ENCODE data around the gene SAMD5.
A peak's percentile ranks its signal among the peaks of the same experiment; 100 is the strongest.

The SAMD5 gene

GRCh38 chr6:147508042-147508865, at the start of gene SAMD5:
SAMD5 (plus strand) TSS chr6:147508690; CDS start chr6:147508929, 239 bp downstream.
- peak; percentile 36 for DNase-seq (ENCODE audit: low read depth)
- TF ChIP-seq, protein P1, sequence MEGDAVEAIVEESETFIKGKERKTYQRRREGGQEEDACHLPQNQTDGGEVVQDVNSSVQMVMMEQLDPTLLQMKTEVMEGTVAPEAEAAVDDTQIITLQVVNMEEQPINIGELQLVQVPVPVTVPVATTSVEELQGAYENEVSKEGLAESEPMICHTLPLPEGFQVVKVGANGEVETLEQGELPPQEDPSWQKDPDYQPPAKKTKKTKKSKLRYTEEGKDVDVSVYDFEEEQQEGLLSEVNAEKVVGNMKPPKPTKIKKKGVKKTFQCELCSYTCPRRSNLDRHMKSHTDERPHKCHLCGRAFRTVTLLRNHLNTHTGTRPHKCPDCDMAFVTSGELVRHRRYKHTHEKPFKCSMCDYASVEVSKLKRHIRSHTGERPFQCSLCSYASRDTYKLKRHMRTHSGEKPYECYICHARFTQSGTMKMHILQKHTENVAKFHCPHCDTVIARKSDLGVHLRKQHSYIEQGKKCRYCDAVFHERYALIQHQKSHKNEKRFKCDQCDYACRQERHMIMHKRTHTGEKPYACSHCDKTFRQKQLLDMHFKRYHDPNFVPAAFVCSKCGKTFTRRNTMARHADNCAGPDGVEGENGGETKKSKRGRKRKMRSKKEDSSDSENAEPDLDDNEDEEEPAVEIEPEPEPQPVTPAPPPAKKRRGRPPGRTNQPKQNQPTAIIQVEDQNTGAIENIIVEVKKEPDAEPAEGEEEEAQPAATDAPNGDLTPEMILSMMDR (conservative IDR thresholded peaks at IDR 0.05; ENCODE audit: low read length) = no peak
- peak within 1 kb of the TSS; percentile 60 for H3K4me3 ChIP-seq (ENCODE audit: low read length)

DNA sequence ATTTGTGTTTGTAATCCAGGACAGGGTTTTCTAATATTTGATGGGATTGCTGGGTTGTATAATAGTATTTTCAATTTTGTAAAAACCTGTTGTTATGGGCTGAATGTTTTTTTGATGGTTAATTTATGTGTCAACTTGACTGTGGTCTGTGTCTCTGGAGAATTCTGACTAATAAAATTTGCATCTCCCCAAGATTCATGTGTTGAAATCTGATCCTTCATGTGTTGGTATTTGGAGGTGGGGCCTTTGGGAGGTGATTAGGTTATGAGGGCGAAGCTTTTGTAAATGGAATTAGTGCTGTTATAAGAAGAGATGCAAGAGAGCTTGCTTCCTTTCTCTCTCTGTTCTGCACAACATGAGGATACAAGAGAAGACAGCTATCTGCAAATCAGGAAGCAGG, 48.7 kb upstream of the SAMD5 start:
- TF ChIP-seq, protein P1 (conservative IDR thresholded peaks at IDR 0.05; ENCODE audit: low read length) = no peak
- no peak overlapping the region for H3K4me3 ChIP-seq (ENCODE audit: low read length)
- no peak for DNase-seq (ENCODE audit: low read depth)

- H3K4me3 ChIP-seq (ENCODE audit: low read length) = no peak overlapping the region
- DNase-seq (ENCODE audit: low read depth) = no peak
- TF ChIP-seq, protein P1 (conservative IDR thresholded peaks at IDR 0.05; ENCODE audit: low read length) = no peak
Measured at GRCh38 chr6:147463651-147464050, 44.8 kb upstream of the SAMD5 start.

GRCh38 chr6:147467428-147467827, 41.1 kb upstream of the SAMD5 start:
- no peak for DNase-seq (ENCODE audit: low read depth)
- no peak overlapping the region for H3K4me3 ChIP-seq (ENCODE audit: low read length)
- TF ChIP-seq, protein P1 (conservative IDR thresholded peaks at IDR 0.05; ENCODE audit: low read length) = no peak

GRCh38 chr6:147467886-147468285, 40.6 kb upstream of the SAMD5 start:
- TF ChIP-seq, protein P1 (conservative IDR thresholded peaks at IDR 0.05; ENCODE audit: low read length) = no peak
- no peak overlapping the region for H3K4me3 ChIP-seq (ENCODE audit: low read length)
- DNase-seq (ENCODE audit: low read depth) = no peak

DNA sequence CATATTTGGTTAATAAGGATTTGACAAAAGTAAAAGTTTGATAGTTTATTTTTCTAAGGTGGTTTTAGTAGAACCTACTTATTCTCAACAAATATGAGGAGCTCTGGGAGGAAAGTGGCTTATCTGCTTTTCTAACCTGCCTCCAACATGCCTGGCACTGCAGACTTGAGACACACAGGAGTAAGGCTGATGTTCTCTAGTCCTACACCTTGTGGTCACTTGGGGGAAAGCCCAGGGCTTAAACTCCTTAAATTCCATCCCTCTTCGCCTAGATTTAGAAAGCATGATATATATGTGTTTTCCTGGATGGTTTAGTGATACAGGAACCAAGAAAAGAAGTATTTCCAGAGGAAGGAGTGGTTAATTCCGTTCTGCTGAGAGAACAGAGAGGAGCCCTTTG, 39.9 kb upstream of the SAMD5 start:
- no peak overlapping the region for H3K4me3 ChIP-seq (ENCODE audit: low read length)
- TF ChIP-seq, protein P1 (conservative IDR thresholded peaks at IDR 0.05; ENCODE audit: low read length) = no peak
- DNase-seq (ENCODE audit: low read depth) = no peak

DNA sequence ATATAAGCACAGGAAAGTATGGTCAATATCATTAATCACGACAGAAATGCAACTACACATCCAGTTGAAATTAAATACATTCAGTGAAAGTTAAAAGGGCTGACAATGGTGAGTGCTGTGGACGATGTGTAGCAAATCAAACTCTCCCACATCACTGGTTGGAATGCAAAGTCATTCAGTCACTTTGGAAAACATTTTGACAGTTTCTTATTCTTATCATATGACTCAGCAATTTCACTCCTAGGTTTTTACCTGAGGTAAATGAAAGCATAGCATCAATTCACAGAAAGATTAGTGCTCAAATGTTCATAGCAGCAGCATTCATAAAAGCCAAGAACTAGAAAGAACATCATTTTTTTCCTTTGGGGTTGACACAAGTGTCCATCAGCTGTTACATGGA, 28.6 kb upstream of the SAMD5 start:
- DNase-seq (ENCODE audit: low read depth) = no peak
- no peak overlapping the region for H3K4me3 ChIP-seq (ENCODE audit: low read length)
- TF ChIP-seq, protein P1 (conservative IDR thresholded peaks at IDR 0.05; ENCODE audit: low read length) = no peak
